Measurements from ENCODE around the gene P2RY14.

- TF ChIP-seq POLR2A (IDR thresholded peaks at IDR 0.05) (no peak), CTCF (IDR thresholded peaks at IDR 0.05) (no peak)
Measured at GRCh38 chr3:151226825-151227224, 51.5 kb downstream of the P2RY14 start.
